Smooth muscle cell (in vitro differentiated cells): ENCODE results near the gene TGFBR3. TPM values are rescaled to one million over a fixed set of nuclear protein-coding genes. Genes with fewer than 3 reads are reported as not detected.

Experiments used
- DNase-seq: peaks from one replicate; lab custom pipeline; 2025; ENCODE audit not compliant: unreplicated experiment; lab: John Stamatoyannopoulos, UW
- H2AFZ ChIP-seq: fragments of 200-600 bp; sonication (generic); 2 replicates; pipeline ENCODE4 v1.6.0; 2016; ENCODE audit warnings: antibody characterized with exemption, low read depth, mild to moderate bottlenecking
- H3F3A ChIP-seq: fragments of 200-600 bp; sonication (generic); 2 replicates; pipeline ENCODE4 v1.6.0; 2017; ENCODE audit warnings: antibody characterized with exemption, low read depth
- H3K27ac ChIP-seq: fragments of 200-600 bp; sonication (generic); 2 replicates; pipeline ENCODE4 v1.5.1; 2016; ENCODE audit warnings: low read depth, mild to moderate bottlenecking
- H3K27me3 ChIP-seq: fragments of 200-600 bp; sonication (generic); 2 replicates; pipeline ENCODE4 v1.6.1; 2016; ENCODE audit warnings: low read depth, mild to moderate bottlenecking
- H3K36me3 ChIP-seq: fragments of 200-600 bp; sonication (generic); 2 replicates; pipeline ENCODE4 v1.5.1; 2016; ENCODE audit warnings: low read depth
- H3K4me1 ChIP-seq: fragments of 200-600 bp; sonication (generic); 2 replicates; pipeline ENCODE4 v1.5.1; 2016; ENCODE audit warnings: low read depth
- H3K4me2 ChIP-seq: fragments of 200-600 bp; sonication (generic); 2 replicates; pipeline ENCODE4 v1.6.0; 2016; ENCODE audit warnings: mild to moderate bottlenecking
- H3K4me3 ChIP-seq: fragments of 200-600 bp; sonication (generic); 2 replicates; pipeline ENCODE4 v1.5.1; 2016; ENCODE audit warnings: mild to moderate bottlenecking
- H3K79me2 ChIP-seq: fragments of 200-600 bp; sonication (generic); 2 replicates; pipeline ENCODE4 v1.6.0; 2016; ENCODE audit warnings: low read depth, mild to moderate bottlenecking
- H3K9ac ChIP-seq: fragments of 200-600 bp; sonication (generic); 2 replicates; pipeline ENCODE4 v1.6.0; 2016; ENCODE audit warnings: low read depth
- H3K9me3 ChIP-seq: fragments of 200-600 bp; sonication (generic); replicated peaks from 2 replicates; pipeline ENCODE4 v1.5.1; 2016; ENCODE audit warnings: low read depth
- H4K20me1 ChIP-seq: fragments of 200-600 bp; sonication (generic); 2 replicates; pipeline ENCODE4 v1.6.0; 2016; ENCODE audit warnings: low read depth
- WGBS: methylation state at CpG from one replicate; pipeline ENCODE4 v1.1.7; 2016; ENCODE audit warnings: low lambda C conversion rate; 5-methylcytosine and 5-hydroxymethylcytosine counted together
- polyA plus RNA-seq: library from polyadenylated mRNA; unstranded; fragments of >200 nt; fragmentation: Nextera tagmentation; extraction: Ambion mirVana; gene quantifications from 2 replicates; pipeline ENCODE4 v1.2.1, GENCODE V29; 2016
- total RNA-seq: library from RNA; depleted of rRNA; stranded (reverse); fragments of >200 nt; gene quantifications from 2 replicates; pipeline ENCODE4 v1.2.3, GENCODE V29; 2014
- TF ChIP-seq, protein P1 (sequence below): fragments of 200-600 bp; sonication (generic); IDR thresholded peaks from 2 replicates; pipeline ENCODE4 v1.5.1; 2017; ENCODE audit warnings: borderline replicate concordance, mild to moderate bottlenecking, antibody characterized with exemption; ENCODE audit not compliant: insufficient read depth, poor library complexity, severe bottlenecking

The TGFBR3 gene
- total and polyA plus RNA-seq, 2 experiments from 2014 or later = 68.3 to 112 TPM

DNA sequence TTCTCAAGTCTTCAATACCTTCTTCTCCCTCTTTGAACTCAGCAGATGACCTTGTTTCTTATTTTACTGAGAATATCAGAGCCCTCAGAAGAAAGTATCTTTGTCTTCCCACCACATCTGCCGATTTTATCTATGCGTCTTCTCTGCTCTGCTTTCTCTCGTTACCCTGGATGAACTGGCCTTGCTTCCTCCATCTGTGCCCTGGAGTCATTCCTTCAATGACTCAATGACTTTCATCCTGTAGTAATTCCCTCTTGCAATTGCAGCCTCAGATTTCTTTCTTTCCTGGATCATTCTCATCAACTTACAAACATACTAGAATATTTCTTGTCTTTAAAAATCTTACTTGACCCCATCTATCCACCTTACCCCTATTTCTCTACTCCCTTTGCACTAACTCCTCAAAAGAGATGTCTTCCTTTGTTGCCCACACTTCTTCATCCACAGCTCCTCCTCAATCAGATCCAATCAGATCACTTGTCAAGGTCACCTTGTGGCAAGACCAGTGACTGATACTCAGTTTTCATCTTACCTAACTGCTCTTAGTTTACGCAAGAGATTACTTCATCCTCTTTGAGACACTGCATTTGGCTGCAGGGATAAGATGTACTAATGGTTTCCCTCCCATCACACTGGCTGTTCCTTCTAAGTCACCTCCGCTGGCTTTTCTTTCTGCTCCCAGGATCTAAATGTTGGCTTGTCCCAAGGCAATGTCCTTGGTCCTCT is 8.2 kb upstream of the TGFBR3 start:
- no peak for DNase-seq
- no peak overlapping the region for H3K9ac ChIP-seq
- H3K4me2 ChIP-seq = no peak overlapping the region

DNA sequence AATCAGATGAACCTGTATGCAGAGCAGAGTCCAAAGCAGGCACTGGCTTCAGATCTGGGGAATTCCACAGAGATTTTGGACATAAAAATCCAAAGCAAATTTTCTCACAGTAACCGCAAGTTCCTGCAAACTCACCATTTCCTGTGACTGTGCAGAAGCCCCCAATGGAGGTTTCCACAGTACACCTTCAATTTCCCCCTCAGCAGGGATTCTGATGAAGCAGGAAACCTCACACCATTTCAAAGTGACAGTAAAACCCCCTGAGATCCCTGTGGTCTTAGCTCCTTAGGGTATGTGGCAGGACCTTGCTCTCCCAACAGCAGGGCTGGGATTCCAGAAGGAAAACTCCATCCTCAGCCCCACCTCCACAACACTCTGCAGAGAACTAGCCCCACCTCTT is 6.0 kb upstream of the TGFBR3 start:
- Histone ChIP-seq H2AFZ (no peak overlapping the region), H3K27ac (peak overlapping the region; percentile 87)
- WGBS = 29% methylated on average over 1 of the region's 1 CpG

More for the DNA sequence above, 8.2 kb upstream of the TGFBR3 start:
- H3F3A ChIP-seq = peaks cover 7% of the 10 kb centered on the region
- H3K36me3 ChIP-seq = no peaks in the 10 kb centered on the region
- H3K27ac ChIP-seq = no peak overlapping the region
- H3K4me3 ChIP-seq = no peak overlapping the region
- no peaks in the 10 kb centered on the region for H3K27me3 ChIP-seq
- H3K79me2 ChIP-seq = no peaks in the 10 kb centered on the region
- no peaks in the 10 kb centered on the region for H4K20me1 ChIP-seq
- no peak overlapping the region for H2AFZ ChIP-seq
- H3K4me1 ChIP-seq = peaks cover 11% of the 10 kb centered on the region
- no peaks in the 10 kb centered on the region for H3K9me3 ChIP-seq
- WGBS = 63% methylated on average over 5 of the region's 5 CpGs
- TF ChIP-seq, protein P1, sequence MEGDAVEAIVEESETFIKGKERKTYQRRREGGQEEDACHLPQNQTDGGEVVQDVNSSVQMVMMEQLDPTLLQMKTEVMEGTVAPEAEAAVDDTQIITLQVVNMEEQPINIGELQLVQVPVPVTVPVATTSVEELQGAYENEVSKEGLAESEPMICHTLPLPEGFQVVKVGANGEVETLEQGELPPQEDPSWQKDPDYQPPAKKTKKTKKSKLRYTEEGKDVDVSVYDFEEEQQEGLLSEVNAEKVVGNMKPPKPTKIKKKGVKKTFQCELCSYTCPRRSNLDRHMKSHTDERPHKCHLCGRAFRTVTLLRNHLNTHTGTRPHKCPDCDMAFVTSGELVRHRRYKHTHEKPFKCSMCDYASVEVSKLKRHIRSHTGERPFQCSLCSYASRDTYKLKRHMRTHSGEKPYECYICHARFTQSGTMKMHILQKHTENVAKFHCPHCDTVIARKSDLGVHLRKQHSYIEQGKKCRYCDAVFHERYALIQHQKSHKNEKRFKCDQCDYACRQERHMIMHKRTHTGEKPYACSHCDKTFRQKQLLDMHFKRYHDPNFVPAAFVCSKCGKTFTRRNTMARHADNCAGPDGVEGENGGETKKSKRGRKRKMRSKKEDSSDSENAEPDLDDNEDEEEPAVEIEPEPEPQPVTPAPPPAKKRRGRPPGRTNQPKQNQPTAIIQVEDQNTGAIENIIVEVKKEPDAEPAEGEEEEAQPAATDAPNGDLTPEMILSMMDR = no peak

DNA sequence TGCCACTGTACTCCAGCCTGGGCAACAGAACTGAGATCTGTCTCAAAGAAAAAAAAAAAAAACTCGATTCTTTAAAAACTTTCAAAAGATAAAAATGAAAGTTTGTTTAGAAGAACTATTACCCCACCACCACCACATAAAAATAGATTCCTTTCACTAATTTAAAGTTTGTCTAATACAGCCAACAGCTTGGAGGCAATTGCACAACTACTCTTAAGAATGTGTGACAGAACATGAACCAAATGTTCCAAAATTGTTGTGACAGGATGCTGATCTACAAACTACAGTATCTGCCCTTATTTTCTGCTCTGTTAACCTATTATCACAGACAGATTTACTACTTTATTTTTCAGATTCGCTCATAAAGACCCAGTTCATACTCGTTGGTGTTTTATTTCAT is 5.5 kb upstream of the TGFBR3 start:
- H3K4me2 ChIP-seq = peak overlapping the region; percentile 75
- H3K4me3 ChIP-seq = peak overlapping the region; percentile 13
- no peaks in the 10 kb centered on the region for H3K36me3 ChIP-seq
- H4K20me1 ChIP-seq = no peaks in the 10 kb centered on the region
- no peak overlapping the region for H2AFZ ChIP-seq
- DNase-seq = no peak
- TF ChIP-seq, protein P1 = no peak
- H3K27me3 ChIP-seq = no peaks in the 10 kb centered on the region
- peaks cover 7% of the 10 kb centered on the region for H3F3A ChIP-seq
- WGBS = 22% methylated on average over 3 of the region's 3 CpGs
- H3K9me3 ChIP-seq = no peaks in the 10 kb centered on the region
- no peaks in the 10 kb centered on the region for H3K79me2 ChIP-seq
- H3K9ac ChIP-seq = no peak overlapping the region
- peaks cover 11% of the 10 kb centered on the region for H3K4me1 ChIP-seq
- peak overlapping the region; percentile 87 for H3K27ac ChIP-seq

More for the DNA sequence above, 6.0 kb upstream of the TGFBR3 start:
- DNase-seq = no peak
- peaks cover 7% of the 10 kb centered on the region for H3F3A ChIP-seq
- TF ChIP-seq, protein P1 = no peak
- H3K4me2 ChIP-seq = peak overlapping the region; percentile 75
- no peaks in the 10 kb centered on the region for H3K9me3 ChIP-seq
- no peaks in the 10 kb centered on the region for H4K20me1 ChIP-seq
- H3K27me3 ChIP-seq = no peaks in the 10 kb centered on the region
- H3K4me3 ChIP-seq = peak overlapping the region; percentile 13
- no peaks in the 10 kb centered on the region for H3K36me3 ChIP-seq
- H3K79me2 ChIP-seq = no peaks in the 10 kb centered on the region
- peaks cover 11% of the 10 kb centered on the region for H3K4me1 ChIP-seq
- H3K9ac ChIP-seq = no peak overlapping the region
